ENCODE measurements around the gene RPL10.

DNA sequence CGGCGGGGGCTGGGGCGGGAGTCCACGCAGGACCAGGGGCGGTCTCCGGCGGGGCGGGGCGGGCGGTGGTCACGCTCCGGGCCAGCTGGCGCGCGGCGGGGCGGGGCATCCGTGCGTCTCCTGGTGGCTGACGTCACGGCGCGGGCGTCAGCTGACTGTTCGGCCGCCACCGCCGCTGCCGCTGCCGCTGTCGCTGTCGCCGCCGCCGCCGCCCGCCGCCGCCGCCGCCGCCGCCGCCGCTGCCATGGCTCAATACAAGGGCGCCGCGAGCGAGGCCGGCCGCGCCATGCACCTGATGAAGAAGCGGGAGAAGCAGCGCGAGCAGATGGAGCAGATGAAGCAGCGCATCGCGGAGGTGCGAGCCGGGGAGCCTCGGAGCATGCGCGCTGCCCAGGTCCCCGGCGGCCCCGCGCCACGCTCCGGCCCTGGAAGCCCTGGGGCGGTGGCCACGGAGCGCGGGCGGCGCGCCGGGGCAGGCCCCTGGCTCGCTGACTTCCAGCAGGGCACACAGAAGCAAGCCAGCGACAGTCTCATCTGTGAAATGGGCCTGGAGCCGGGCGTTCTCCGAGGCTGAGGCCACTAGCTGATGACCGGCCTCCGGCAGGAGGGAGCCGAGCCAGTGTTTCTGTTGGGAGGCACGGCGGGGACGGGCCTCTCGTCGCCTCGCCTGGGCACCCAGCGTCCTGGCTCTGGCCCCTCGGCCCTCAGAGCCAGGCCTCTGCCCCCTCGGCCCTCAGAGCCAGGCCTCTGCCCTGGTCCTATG, 46.0 kb downstream of the RPL10 start, which contains the start of gene FAM50A:
- TF ChIP-seq CTCF (conservative IDR thresholded peaks at IDR 0.05; ENCODE audit: low read depth, low read length) (no peak), EZH2 (IDR thresholded peaks at IDR 0.05; ENCODE audit: low read length, unreplicated experiment) (no peak)

All from PC-3 (cell line).